ENCODE results near the gene STX11.
"Not testable (repeated sequence)": the region's sequence is repeated elsewhere in the genome, so short reads cannot be mapped to it uniquely, and the experiment has no call there.

- TF ChIP-seq EZH2 (IDR thresholded peaks at IDR 0.05; ENCODE audit: insufficient read depth, poor library complexity, severe bottlenecking); EZH2phosphoT487 (IDR thresholded peaks at IDR 0.05; ENCODE audit: insufficient read depth, low read depth): not testable (repeated sequence)
Measured at GRCh38 chr6:144180354-144180753, 30.0 kb downstream of the STX11 start.

Measured in GM23248 (cell line).